ENCODE measurements around the gene AK5.

Gene AK5

GRCh38 chr1:77504986-77505385, 223.2 kb downstream of the AK5 start:
- Histone ChIP-seq H4K91ac (ENCODE audit: low read depth, low read length, poor library complexity) (no peak overlapping the region), H3K79me1 (ENCODE audit: low read depth, low read length) (no peaks in the 10 kb centered on the region), H3K36me3 (replicated peaks in 1 of 2; ENCODE audit: control insufficient read depth in 2 of 2, insufficient read depth in 2 of 2, low read length in 2 of 2) (no peaks in the 10 kb centered on the region), H4K8ac (ENCODE audit: low read depth, low read length) (no peak overlapping the region), H2BK12ac (ENCODE audit: low read length) (no peak overlapping the region), H3K18ac (ENCODE audit: low read length) (no peak overlapping the region), H3K9ac (ENCODE audit: low read depth, low read length, poor library complexity) (no peak overlapping the region), H3K4me2 (ENCODE audit: insufficient read depth, low read length, poor library complexity, severe bottlenecking) (no peak overlapping the region), H3K9me3 (replicated peaks in 1 of 2; ENCODE audit: control insufficient read depth in 2 of 2, insufficient read depth in 1 of 2, low read depth in 1 of 2, low read length in 2 of 2) (no peaks in the 10 kb centered on the region), H3K23ac (ENCODE audit: low read depth, low read length, poor library complexity) (no peak overlapping the region), H2BK15ac (ENCODE audit: low read length) (no peak overlapping the region), H2AFZ (ENCODE audit: low read length) (no peak overlapping the region), H2AK5ac (ENCODE audit: low read depth, low read length) (no peak overlapping the region), H3K14ac (ENCODE audit: low read length) (no peak overlapping the region), H3K27ac (replicated peaks; ENCODE audit: low read length) (no peak overlapping the region), H3K4me3 (ENCODE audit: low read length in 2 of 2) (no peak overlapping the region), H3K4ac (ENCODE audit: low read length) (no peak overlapping the region), H2BK120ac (ENCODE audit: low read depth, low read length) (no peak overlapping the region), H3K4me1 (ENCODE audit: control insufficient read depth in 2 of 2, insufficient read depth in 1 of 2, low read depth in 1 of 2, low read length in 2 of 2) (peaks cover 0 to 2% of the 10 kb centered on the region in 2 donors), H3K27me3 (ENCODE audit: control insufficient read depth in 3 of 3, insufficient read depth in 3 of 3, low read depth in 1 of 3, low read length in 3 of 3) (no peaks in the 10 kb centered on the region), H2BK5ac (ENCODE audit: low read length) (no peak overlapping the region)
- no CpG with 5 or more reads among the region's 4 CpGs for WGBS, 2 donors (ENCODE audit: extremely low coverage in 2 of 2, insufficient read length in 2 of 2, insufficient replicate concordance in 1 of 2)
- no peak for DNase-seq (ENCODE audit: low spot score)

DNA sequence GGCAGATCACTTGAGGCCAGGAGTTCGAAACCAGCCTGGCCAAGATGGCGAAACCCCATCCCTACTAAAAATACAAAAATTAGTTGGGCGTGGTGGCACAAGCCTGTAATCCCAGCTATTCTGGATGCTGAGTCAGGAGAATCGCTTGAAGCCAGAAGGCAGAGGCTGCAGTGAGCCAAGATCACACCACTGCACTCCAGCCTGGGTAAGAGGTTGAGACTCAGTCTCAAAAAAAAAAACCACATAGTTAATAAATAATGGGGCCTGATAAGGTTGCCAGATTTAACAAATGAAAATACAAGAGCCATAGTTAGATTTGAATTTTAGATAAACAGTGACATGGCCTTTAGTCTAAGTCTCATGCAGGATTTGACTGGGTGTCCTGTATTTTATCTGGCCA, 225.0 kb downstream of the AK5 start:
- Histone ChIP-seq H3K9me3 (replicated peaks in 1 of 2; ENCODE audit: control insufficient read depth in 2 of 2, insufficient read depth in 1 of 2, low read depth in 1 of 2, low read length in 2 of 2) (no peaks in the 10 kb centered on the region), H2BK15ac (ENCODE audit: low read length) (no peak overlapping the region), H3K79me1 (ENCODE audit: low read depth, low read length) (no peaks in the 10 kb centered on the region), H3K4me1 (ENCODE audit: control insufficient read depth in 2 of 2, insufficient read depth in 1 of 2, low read depth in 1 of 2, low read length in 2 of 2) (no peaks in the 10 kb centered on the region), H3K9ac (ENCODE audit: low read depth, low read length, poor library complexity) (no peak overlapping the region), H3K36me3 (replicated peaks in 1 of 2; ENCODE audit: control insufficient read depth in 2 of 2, insufficient read depth in 2 of 2, low read length in 2 of 2) (no peaks in the 10 kb centered on the region), H2BK5ac (ENCODE audit: low read length) (no peak overlapping the region), H3K27me3 (ENCODE audit: control insufficient read depth in 3 of 3, insufficient read depth in 3 of 3, low read depth in 1 of 3, low read length in 3 of 3) (no peaks in the 10 kb centered on the region), H3K23ac (ENCODE audit: low read depth, low read length, poor library complexity) (no peak overlapping the region), H4K8ac (ENCODE audit: low read depth, low read length) (no peak overlapping the region), H3K4ac (ENCODE audit: low read length) (no peak overlapping the region), H2AK5ac (ENCODE audit: low read depth, low read length) (no peak overlapping the region), H4K91ac (ENCODE audit: low read depth, low read length, poor library complexity) (no peak overlapping the region), H3K14ac (ENCODE audit: low read length) (no peak overlapping the region), H2BK12ac (ENCODE audit: low read length) (no peak overlapping the region), H2AFZ (ENCODE audit: low read length) (no peak overlapping the region), H2BK120ac (ENCODE audit: low read depth, low read length) (no peak overlapping the region), H3K27ac (replicated peaks; ENCODE audit: low read length) (no peak overlapping the region), H3K4me2 (ENCODE audit: insufficient read depth, low read length, poor library complexity, severe bottlenecking) (no peak overlapping the region), H3K18ac (ENCODE audit: low read length) (no peak overlapping the region), H3K4me3 (ENCODE audit: low read length in 2 of 2) (no peak overlapping the region)
- WGBS, 2 donors (ENCODE audit: extremely low coverage in 2 of 2, insufficient read length in 2 of 2, insufficient replicate concordance in 1 of 2): no CpG with 5 or more reads among the region's 4 CpGs
- no peak for DNase-seq (ENCODE audit: low spot score)

DNA sequence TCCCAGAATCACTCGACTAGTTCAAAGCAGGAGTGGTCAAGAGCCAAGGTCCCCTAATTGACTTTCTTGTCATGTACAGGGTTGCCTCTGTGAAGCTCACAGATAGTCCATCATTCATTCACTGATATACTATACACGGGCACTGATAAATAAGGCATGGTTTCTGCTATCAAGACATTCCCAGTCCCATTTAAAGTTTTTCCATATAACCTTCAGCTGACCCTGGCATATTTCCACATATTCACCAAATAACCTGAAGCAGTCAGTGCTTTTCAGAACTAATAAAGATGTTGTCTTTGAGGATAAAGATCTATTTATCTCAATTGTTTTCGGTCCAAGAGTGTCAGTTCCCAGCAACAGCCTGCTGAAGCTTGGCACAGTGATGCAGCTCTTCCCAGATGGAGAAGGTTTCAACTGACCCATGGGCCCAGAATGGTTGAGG, 227.3 kb downstream of the AK5 start:
- Histone ChIP-seq H3K4me1 (ENCODE audit: control insufficient read depth in 2 of 2, insufficient read depth in 1 of 2, low read depth in 1 of 2, low read length in 2 of 2) (peaks cover 5% of the 10 kb centered on the region in 2 donors), H3K36me3 (replicated peaks in 1 of 2; ENCODE audit: control insufficient read depth in 2 of 2, insufficient read depth in 2 of 2, low read length in 2 of 2) (no peaks in the 10 kb centered on the region), H3K18ac (ENCODE audit: low read length) (no peak overlapping the region), H3K9me3 (replicated peaks in 1 of 2; ENCODE audit: control insufficient read depth in 2 of 2, insufficient read depth in 1 of 2, low read depth in 1 of 2, low read length in 2 of 2) (no peaks in the 10 kb centered on the region), H3K27ac (replicated peaks; ENCODE audit: low read length) (no peak overlapping the region), H3K4me3 (ENCODE audit: low read length in 2 of 2) (no peak overlapping the region), H2BK120ac (ENCODE audit: low read depth, low read length) (no peak overlapping the region), H3K9ac (ENCODE audit: low read depth, low read length, poor library complexity) (no peak overlapping the region), H3K23ac (ENCODE audit: low read depth, low read length, poor library complexity) (no peak overlapping the region), H4K8ac (ENCODE audit: low read depth, low read length) (no peak overlapping the region), H3K4ac (ENCODE audit: low read length) (no peak overlapping the region), H3K4me2 (ENCODE audit: insufficient read depth, low read length, poor library complexity, severe bottlenecking) (no peak overlapping the region), H2AK5ac (ENCODE audit: low read depth, low read length) (no peak overlapping the region), H2BK12ac (ENCODE audit: low read length) (no peak overlapping the region), H2BK15ac (ENCODE audit: low read length) (no peak overlapping the region), H4K91ac (ENCODE audit: low read depth, low read length, poor library complexity) (no peak overlapping the region), H2BK5ac (ENCODE audit: low read length) (no peak overlapping the region), H3K79me1 (ENCODE audit: low read depth, low read length) (no peaks in the 10 kb centered on the region), H2AFZ (ENCODE audit: low read length) (no peak overlapping the region), H3K14ac (ENCODE audit: low read length) (no peak overlapping the region), H3K27me3 (ENCODE audit: control insufficient read depth in 3 of 3, insufficient read depth in 3 of 3, low read depth in 1 of 3, low read length in 3 of 3) (no peaks in the 10 kb centered on the region)
- no peak for DNase-seq (ENCODE audit: low spot score)
- WGBS, 2 donors (ENCODE audit: extremely low coverage in 2 of 2, insufficient read length in 2 of 2, insufficient replicate concordance in 1 of 2): no CpG with 5 or more reads among the region's 3 CpGs

DNA sequence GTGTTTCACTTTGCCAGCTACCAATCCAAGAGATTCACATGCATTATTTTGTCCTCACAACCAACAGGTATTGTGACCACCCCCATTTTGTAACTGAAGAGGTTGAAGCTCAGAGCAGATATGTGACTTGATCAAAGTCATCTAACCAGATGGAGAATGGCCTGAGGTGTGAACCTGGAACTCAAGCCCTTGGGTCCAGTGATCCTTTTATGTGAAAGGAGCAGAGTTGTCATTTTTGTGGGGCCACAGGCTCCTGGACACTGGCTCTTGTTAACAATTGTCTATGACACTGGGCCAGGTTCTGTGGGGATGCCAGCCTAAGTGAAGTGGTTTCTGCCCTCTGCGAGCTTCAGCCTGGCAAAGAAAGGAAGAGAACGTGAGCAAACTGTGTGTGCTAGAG, 228.1 kb downstream of the AK5 start:
- Histone ChIP-seq H2BK12ac (ENCODE audit: low read length) (no peak overlapping the region), H2BK120ac (ENCODE audit: low read depth, low read length) (no peak overlapping the region), H3K9ac (ENCODE audit: low read depth, low read length, poor library complexity) (no peak overlapping the region), H3K4me3 (ENCODE audit: low read length in 2 of 2) (no peak overlapping the region), H2BK15ac (ENCODE audit: low read length) (no peak overlapping the region), H3K14ac (ENCODE audit: low read length) (no peak overlapping the region), H4K8ac (ENCODE audit: low read depth, low read length) (no peak overlapping the region), H3K27me3 (ENCODE audit: control insufficient read depth in 3 of 3, insufficient read depth in 3 of 3, low read depth in 1 of 3, low read length in 3 of 3) (no peaks in the 10 kb centered on the region), H4K91ac (ENCODE audit: low read depth, low read length, poor library complexity) (no peak overlapping the region), H2BK5ac (ENCODE audit: low read length) (peak overlapping the region; percentile 67), H3K79me1 (ENCODE audit: low read depth, low read length) (no peaks in the 10 kb centered on the region), H3K36me3 (replicated peaks in 1 of 2; ENCODE audit: control insufficient read depth in 2 of 2, insufficient read depth in 2 of 2, low read length in 2 of 2) (no peaks in the 10 kb centered on the region), H3K4ac (ENCODE audit: low read length) (no peak overlapping the region), H2AFZ (ENCODE audit: low read length) (no peak overlapping the region), H2AK5ac (ENCODE audit: low read depth, low read length) (no peak overlapping the region), H3K18ac (ENCODE audit: low read length) (peak overlapping the region; percentile 55), H3K27ac (replicated peaks; ENCODE audit: low read length) (no peak overlapping the region), H3K23ac (ENCODE audit: low read depth, low read length, poor library complexity) (no peak overlapping the region), H3K4me1 (ENCODE audit: control insufficient read depth in 2 of 2, insufficient read depth in 1 of 2, low read depth in 1 of 2, low read length in 2 of 2) (peaks cover 9 to 12% of the 10 kb centered on the region in 2 donors), H3K9me3 (replicated peaks in 1 of 2; ENCODE audit: control insufficient read depth in 2 of 2, insufficient read depth in 1 of 2, low read depth in 1 of 2, low read length in 2 of 2) (no peaks in the 10 kb centered on the region), H3K4me2 (ENCODE audit: insufficient read depth, low read length, poor library complexity, severe bottlenecking) (no peak overlapping the region)
- no peak for DNase-seq (ENCODE audit: low spot score)
- whole genome bisulfite sequencing, 2 donors (ENCODE audit: extremely low coverage in 2 of 2, insufficient read length in 2 of 2, insufficient replicate concordance in 1 of 2): no CpG with 5 or more reads among the region's 2 CpGs
